HTERT RPE-1 (cell line): ENCODE data around the gene ABHD12.

Source experiments
- in situ Hi-C: fragments of 300-500 bp; cut with MboI; formaldehyde crosslinking; loops from 4 replicates; pipeline ENCODE4 v1.14.3; 2020; ENCODE audit warnings: low sequenced_read_pairs

ABHD12 gene

GRCh38 chr20:25280574-25281535 lies 109.8 kb downstream of the ABHD12 start:
- in situ Hi-C loops = no loop called here

GRCh38 chr20:25280051-25280573 lies 110.5 kb downstream of the ABHD12 start:
- in situ Hi-C loops = no loop called here

GRCh38 chr20:25279403-25279802 lies 111.2 kb downstream of the ABHD12 start:
- in situ Hi-C loops = no loop called here

DNA sequence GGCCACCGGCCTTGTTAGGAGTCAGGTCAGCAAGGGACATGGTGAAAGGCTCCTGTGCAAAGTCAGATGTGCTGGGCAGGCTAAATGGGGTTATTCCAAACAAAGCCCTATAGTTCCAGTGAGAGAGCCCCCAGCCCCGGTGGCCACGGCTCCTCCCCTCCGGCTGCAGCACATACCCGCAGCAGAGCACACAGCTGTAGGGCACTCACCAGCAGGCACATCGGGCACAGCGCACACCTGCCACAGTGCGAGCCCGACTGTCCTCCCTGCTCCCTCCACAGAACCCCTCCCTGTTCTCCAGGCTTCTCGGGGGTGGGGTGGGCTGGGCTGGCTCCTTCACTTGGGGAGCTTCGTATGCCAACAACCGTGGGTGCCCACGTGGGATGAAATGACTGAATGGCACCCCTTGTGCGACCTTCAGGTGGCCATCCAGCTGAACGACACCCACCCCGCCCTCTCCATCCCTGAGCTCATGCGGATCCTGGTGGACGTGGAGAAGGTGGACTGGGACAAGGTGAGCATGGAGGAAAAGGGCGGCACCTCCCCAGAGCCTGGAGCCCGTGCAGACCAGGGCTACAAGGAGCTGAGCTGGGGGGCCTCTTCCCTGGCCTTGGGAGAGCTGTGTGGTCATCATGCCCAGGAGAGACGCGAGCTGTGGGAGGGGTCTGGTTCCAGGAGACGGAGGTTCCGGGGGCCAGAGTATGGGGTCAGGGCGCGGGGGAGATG lies 111.8 kb downstream of the ABHD12 start:
- in situ Hi-C loops = no loop called here

DNA sequence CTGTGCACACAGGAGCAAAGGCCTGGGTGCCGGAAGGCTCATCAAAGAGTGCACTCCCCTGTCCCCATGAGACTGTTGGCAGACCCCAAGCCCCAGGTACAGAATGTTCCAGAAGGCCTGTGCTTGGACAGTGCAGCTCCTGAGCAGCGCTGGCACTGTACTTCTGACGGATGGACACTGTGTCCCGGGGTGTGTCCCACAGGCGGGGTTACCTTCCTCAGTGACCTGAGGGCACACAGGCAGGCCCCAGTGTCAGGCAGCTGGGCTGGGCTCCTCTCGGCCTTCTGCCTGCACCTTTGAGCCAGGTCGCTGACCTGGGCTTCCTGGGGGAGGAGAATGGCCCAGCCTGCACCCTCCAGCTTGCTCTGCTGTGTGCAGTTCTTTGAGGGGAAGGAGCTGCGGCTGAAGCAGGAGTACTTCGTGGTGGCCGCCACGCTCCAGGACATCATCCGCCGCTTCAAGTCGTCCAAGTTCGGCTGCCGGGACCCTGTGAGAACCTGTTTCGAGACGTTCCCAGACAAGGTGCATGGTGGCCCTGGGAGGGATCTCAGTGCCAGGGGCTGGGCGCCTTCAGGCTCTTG lies 112.6 kb downstream of the ABHD12 start:
- in situ Hi-C loops = no loop called here

GRCh38 chr20:25277051-25277801 lies 113.4 kb downstream of the ABHD12 start:
- in situ Hi-C loops = no loop called here

- in situ Hi-C loops = no loop called here
Observed at GRCh38 chr20:25276533-25277050, 114.0 kb downstream of the ABHD12 start.

- in situ Hi-C loops = no loop called here
Observed at GRCh38 chr20:25275813-25276532, 114.7 kb downstream of the ABHD12 start.

GRCh38 chr20:25274891-25275812 lies 115.5 kb downstream of the ABHD12 start:
- in situ Hi-C loops = no loop called here

GRCh38 chr20:25274481-25274880 lies 116.2 kb downstream of the ABHD12 start:
- in situ Hi-C loops = no loop called here

DNA sequence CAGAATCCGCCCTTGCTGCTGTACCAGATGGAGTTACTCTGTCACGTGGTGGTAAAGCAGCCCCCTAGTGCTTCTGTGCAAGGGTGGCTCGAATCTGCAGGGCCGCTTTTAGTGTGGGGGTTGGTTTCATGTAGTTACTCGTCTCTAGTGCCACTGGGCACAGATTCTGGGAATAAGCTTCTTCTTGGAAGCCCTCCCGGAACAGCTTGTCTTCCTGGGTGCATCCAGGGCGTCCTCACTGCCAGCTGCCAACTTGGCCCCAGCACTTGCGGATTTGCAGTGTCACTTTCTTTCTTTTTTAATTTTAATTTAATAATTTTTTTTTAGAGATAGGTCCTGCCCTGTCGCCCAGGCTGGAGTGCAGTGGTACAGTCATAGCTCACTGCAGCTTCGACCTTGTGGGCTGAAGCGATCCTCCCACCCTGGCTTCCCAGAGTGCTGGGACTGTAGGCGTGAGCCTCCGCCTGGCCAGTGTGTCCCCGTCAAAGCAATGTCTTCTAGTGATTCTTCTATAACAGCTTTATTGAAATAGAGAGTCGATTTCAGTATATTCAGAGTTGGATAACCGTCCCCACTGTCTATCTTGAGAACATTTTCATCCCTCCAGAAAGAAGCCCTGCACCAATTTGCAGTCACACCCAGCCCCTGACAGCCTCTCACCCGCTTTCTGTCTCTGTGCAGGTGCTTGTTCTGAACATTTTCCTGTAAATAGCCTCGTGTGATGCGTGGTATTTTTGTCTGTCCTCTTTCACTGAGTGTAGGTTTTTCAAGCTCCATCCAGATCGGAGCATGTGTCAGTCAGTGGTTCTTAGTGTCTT lies 116.9 kb downstream of the ABHD12 start:
- in situ Hi-C loops = no loop called here

GRCh38 chr20:25273046-25273445 lies 117.6 kb downstream of the ABHD12 start:
- in situ Hi-C loops = no loop called here

DNA sequence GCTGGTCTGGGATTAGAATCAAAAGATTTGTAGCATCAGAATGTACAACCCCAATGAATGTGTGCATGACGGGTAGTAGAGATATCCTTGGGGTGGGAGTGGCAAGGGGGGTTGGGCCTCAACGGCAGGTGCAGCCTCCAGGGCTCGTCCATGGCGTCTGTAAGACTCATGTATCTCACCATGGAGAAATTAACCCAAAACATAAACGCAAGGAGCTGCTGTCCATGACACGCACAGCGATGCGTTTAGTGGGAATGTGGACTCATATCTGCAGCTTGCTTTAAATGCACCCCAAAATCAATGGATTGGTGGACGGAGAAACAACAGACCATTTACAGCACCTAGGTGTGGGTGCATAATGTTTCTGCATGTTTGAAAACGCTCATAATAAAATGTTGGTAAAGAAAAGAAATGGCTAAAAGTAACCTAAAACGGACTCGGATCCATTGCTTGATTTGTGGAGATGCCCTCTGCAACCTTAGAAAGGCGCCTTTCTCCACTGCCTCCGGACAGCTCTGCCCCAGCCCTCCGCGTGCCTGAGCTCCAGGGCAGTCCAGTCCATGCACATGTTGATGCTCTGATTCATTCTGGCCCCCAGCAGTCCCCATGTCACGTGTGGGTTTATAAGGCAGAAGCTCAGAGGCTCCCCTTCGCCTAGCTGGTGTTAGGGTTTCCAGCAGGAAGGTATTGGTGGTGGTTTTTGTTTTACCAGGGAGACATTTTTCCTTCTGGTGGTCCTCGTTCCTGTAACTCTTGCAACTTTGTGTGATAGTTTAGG lies 118.2 kb downstream of the ABHD12 start:
- in situ Hi-C loops = no loop called here

DNA sequence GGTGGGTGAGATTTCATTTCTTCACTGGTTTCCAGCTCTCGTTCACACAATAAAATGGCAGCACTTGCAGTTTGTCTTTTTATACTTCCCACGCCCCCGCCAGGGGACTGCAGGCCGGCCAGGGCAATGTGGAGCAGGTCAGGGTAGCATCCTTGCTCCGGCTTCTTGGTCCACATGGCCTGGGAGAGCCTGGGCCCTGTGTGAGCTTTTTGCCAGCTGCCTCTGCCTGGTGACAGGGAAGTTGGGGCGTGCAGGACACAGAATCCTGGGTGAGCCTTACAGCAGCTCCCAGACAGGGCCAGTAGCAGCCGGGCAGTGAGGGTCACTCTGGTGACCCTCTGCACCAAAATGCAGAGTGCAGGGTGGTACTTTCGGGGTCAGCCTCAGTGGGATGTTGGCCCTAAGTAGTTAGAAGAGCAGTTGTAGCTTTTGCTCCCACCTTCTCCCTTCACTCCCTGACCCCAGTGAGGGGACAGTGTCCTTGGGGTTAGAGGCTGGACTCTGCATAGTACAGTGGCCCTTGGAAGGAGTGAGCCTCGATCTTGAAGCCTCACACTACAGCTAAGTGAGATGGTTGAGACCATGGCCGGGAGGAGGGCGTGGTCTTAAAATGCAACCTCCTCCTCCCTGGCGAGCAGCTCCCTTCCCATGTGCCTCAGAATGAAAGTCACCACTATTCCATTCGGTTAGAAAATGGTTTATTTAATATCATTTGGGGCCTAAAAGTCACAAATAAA lies 119.0 kb downstream of the ABHD12 start:
- in situ Hi-C loops = no loop called here

- in situ Hi-C loops = no loop called here
Observed at GRCh38 chr20:25270829-25271251, 119.8 kb downstream of the ABHD12 start.

GRCh38 chr20:25269833-25270170 lies 120.8 kb downstream of the ABHD12 start:
- in situ Hi-C loops = no loop called here
